Effector CD4-positive, alpha-beta T cell (primary cell): ENCODE data around the gene USH1G.
"Not testable (repeated sequence)": the region's sequence is repeated elsewhere in the genome, so short reads cannot be mapped to it uniquely, and the experiment has no call there.

Experiments
- DNase-seq: peaks from one replicate; pipeline ENCODE4 v3.0.0-alpha.2; 2020

The USH1G gene

GRCh38 chr17:74873874-74874614 lies 49.0 kb downstream of the USH1G start:
- DNase-seq = no peak

DNA sequence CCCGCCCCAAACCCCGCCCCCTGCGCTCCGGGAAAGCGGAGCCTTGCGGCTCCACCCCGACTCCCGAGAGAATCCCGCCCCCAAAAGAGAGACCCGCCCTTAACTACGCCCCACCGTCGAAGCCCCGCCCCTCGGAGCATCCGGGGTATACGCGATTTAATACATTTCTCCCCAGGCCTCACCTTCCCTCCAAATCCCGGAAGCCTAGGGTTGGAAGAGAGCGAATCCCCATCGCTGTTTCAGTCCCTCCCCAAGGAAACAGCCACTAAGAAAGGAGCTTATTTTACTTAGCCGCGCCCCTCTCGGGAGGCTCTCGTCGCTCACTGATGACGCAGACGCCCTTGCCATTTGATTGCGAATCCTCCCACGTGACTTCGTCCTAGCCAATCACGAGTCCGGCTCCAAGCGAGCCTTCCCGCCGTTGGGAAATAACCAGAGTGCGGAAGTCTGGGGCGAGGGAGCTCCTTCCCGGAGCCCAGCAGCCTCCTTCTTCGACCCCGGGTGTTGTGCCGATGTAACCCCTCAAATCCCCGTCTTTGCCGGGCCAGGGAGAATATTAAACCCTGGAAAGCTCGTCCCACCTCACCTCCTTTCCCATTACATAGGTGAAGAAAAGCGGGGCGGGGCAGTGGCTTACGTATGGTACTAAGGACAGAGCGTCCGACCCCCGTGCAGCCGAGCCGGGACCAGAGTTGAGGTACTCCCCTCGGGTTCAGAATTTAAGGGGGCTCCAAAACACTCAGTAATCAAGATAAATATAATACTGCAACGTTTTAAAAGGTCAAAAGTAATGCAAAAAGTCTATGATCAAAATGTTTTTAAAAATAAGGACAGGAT lies 49.8 kb downstream of the USH1G start:
- peak; percentile 100 for DNase-seq

- DNase-seq = no peak
Observed at GRCh38 chr17:74872313-74873036, 50.6 kb downstream of the USH1G start, which contains the start of gene FDXR. FDXR (minus strand) TSS chr17:74872994; CDS start chr17:74872944, 50 bp downstream.

GRCh38 chr17:74871356-74872076 lies 51.5 kb downstream of the USH1G start:
- DNase-seq = no peak

GRCh38 chr17:74870512-74870911 lies 52.5 kb downstream of the USH1G start:
- no peak for DNase-seq

GRCh38 chr17:74870028-74870427 lies 53.0 kb downstream of the USH1G start:
- DNase-seq = not testable (repeated sequence)

DNA sequence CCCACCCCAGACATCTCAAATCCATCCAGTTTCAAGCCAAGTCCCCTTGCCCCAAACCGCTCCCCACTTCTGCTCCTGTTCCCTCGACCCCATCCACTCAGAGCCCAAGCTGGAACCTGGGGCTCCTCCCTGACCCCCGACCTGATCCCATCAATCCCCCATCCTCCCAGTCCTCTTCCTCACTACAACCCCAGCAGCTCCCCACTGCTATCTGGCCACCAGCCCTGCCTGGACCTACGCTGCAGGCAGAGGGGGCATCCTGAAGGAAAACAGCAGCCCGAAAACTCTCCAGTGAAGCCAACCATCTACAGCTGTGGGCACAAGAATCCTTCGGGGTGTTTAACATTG lies 54.2 kb downstream of the USH1G start:
- no peak for DNase-seq

GRCh38 chr17:74868251-74868907 lies 54.7 kb downstream of the USH1G start:
- DNase-seq = no peak

GRCh38 chr17:74866198-74866835 lies 56.7 kb downstream of the USH1G start:
- no peak for DNase-seq
